Activated T-helper 1 cell treated with anti-CD3 and anti-CD28 coated beads, Interleukin-12 subunit alpha, Interleukin-12 subunit beta, Interleukin-2, Interleukin-4 antibody, amounts not matched to agents 30 ng/mL and 10 ng/mL and 1 ng/mL, durations not matched to agents 14 hours and 24 hours and 36 hours (primary cell): Measurements from ENCODE around the gene GSE1. TPM values are rescaled to one million over a fixed set of nuclear protein-coding genes. Genes with fewer than 3 reads are reported as not detected.

Source experiments
- DNase-seq: peaks from one replicate; pipeline ENCODE4 v3.0.0; 2021; ENCODE audit warnings: low spot score
- H3K27ac Mint-ChIP-seq: one replicate; pipeline ENCODE4 v1.8.0; 2021; ENCODE audit warnings: mild to moderate bottlenecking, mixed read lengths
- H3K27me3 Mint-ChIP-seq: one replicate; pipeline ENCODE4 v1.8.0; 2022; ENCODE audit warnings: mild to moderate bottlenecking, moderate library complexity, mixed read lengths; ENCODE audit not compliant: insufficient read depth
- H3K36me3 Mint-ChIP-seq: one replicate; pipeline ENCODE4 v1.8.0; 2021; ENCODE audit warnings: low read depth, mixed read lengths
- H3K4me1 Mint-ChIP-seq: one replicate; pipeline ENCODE4 v1.8.0; 2021; ENCODE audit warnings: low read depth, mixed read lengths
- H3K4me3 Mint-ChIP-seq: one replicate; pipeline ENCODE4 v1.8.0; 2021; ENCODE audit warnings: mild to moderate bottlenecking, moderate library complexity, mixed read lengths
- H3K9me3 Mint-ChIP-seq: one replicate; pipeline ENCODE4 v1.8.0; 2021; ENCODE audit warnings: mixed read lengths
- intact Hi-C: fragments of 100-400 bp; cut with micrococcal nuclease; formaldehyde crosslinking; loops from one replicate; pipeline ENCODE4 v1.15.1; 2024
- total RNA-seq: library from RNA; stranded (reverse); gene quantifications from 2 replicates; pipeline ENCODE4 v1.2.3, GENCODE V29; 2022

The GSE1 gene
- total RNA-seq, 1 donor from 2014 or later: 35.2 TPM

DNA sequence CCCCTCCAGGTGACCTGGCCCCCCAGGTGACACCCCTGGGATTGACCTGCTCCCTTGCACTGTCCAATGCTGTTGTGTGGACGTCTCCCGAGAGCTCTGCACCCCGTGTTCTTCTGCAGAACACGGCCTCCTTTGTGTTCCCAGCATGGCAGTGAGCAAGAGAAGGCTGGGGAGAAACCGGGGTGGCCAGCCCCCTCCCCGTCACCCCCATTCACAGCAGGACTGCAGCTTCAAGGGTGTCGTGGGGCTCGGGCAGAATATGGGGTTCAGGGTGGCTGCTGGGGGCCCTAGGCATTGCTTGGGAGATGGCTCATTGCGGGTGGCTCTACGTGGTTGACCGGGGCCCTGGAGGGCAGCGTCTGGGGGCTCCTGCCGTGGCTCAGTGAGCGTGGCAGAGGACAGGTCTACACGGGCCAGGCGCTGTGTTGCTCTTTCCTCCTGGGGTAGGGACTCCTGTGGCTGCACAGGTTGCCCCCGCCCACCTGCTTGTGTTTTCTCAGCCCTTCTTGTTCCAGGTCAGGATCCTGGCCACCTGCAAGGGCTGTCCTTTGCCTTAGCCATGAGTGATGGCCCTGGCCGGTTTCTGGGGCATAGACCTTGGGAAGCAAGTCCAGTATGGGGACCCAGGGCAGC, 12.5 kb downstream of the GSE1 start:
- Mint-ChIP-seq H3K4me1 (no peaks in the 10 kb centered on the region), H3K27me3 (peaks cover 1% of the 10 kb centered on the region), H3K4me3 (no peak overlapping the region), H3K9me3 (peaks cover 17% of the 10 kb centered on the region), H3K36me3 (peaks cover 6% of the 10 kb centered on the region), H3K27ac (no peak overlapping the region)
- no peak for DNase-seq
- intact Hi-C loops: no loop called here

DNA sequence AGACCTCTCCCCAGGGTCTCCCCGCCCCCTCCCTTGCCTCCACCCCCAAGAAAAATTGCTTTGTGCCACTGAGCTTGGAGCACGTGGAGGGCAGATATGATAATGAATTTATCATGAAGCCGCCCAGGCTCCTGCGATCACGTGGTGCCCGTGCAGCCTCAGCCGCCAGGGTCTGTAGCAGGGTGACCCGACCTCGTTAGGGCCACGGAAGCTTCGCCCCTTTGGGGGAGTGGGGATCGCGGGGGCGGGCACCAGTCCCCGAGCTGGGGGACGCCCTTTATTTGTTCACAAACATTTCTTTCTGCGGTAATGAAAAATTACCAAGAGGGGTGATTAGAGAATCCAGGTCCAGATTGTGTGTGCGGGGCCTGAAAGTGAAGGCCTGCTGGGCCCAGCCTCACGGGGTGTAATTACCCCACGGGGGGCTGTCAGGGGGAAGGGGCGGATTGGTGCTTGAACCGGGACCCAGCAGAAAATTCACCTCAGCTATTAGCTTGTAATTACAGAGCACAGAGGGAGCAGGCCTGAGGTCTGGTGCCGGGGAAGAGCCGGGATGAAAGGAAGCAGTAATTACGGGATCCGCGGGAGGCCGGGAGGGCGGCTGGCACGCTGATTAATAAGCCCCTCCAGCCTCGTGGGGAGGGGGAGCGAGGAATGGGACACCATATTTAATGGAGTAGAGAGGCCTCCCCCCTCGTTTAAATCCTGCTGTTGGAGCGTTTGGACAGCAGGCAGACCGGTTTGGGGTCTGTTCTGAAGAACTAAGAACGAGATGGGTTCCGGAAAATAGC, 13.3 kb downstream of the GSE1 start:
- no peak overlapping the region for H3K27ac Mint-ChIP-seq
- H3K4me3 Mint-ChIP-seq: no peak overlapping the region
- H3K36me3 Mint-ChIP-seq: peaks cover 6% of the 10 kb centered on the region

DNA sequence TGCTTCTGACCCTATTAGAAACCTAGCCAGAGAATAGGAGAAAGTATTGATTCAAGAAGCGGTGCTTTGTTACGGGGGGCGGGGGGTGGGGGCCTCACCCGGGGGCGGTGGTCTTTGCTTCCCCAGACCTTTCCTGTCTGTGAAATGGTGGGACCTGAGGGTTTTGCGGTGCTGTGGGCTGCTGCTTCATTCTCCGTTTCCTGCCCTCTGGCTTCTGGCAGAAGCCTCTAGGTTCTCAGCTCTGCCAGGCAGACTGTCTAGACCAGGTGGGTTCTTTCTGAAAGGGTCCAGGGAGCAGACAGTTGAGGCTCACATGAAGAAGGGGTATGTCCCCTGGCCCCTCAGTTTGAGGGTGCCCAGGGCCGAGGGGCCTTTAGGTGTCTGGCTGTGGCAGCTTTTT, 14.0 kb downstream of the GSE1 start:
- Mint-ChIP-seq H3K4me1 (no peaks in the 10 kb centered on the region), H3K36me3 (peaks cover 6% of the 10 kb centered on the region), H3K4me3 (no peak overlapping the region), H3K9me3 (peaks cover 17% of the 10 kb centered on the region), H3K27me3 (peaks cover 1% of the 10 kb centered on the region), H3K27ac (no peak overlapping the region)
- intact Hi-C loops: no loop called here
- no peak for DNase-seq

More for the DNA sequence above, 13.3 kb downstream of the GSE1 start:
- no peak for DNase-seq
- Mint-ChIP-seq H3K4me1 (no peaks in the 10 kb centered on the region), H3K27me3 (peaks cover 1% of the 10 kb centered on the region), H3K9me3 (peaks cover 17% of the 10 kb centered on the region)
- intact Hi-C loops: no loop called here

DNA sequence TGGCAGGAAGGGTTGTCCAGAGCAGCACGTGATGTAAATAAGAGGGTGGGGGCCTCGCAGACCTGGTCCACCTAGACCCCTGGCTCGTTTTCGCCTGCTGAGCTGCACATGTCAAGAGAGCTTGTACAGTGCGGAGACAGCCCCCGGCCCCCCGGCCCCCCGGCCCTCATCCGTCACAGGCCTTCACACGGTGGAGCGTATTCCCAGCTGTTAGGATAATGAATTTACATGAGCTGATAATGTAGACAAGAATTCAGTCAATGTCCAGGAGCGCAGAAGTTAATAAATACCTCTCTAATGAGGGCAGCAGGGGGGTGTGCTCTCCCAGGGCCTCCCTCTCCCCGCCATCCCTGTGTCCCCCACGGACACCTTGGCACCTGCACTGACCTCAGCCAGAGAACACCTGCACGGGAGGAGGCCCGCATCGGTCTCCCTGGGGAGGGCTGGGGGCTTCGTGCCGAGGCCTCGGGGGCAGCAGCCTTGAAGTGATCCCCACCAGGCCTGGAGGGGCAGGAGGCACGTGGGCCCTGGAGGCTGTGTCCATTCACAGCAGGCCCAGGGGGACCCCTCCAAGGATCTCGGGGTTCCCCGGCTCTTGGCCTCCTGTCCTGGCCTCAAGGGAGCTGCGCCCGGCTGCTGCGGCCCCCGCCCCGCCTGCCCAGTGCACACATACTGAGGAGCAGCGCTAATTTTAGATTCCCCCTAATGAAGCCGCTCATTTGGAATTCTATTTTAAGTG, 14.6 kb downstream of the GSE1 start:
- Mint-ChIP-seq H3K36me3 (peaks cover 6% of the 10 kb centered on the region), H3K27me3 (peaks cover under 1% of the 10 kb centered on the region), H3K27ac (no peak overlapping the region), H3K4me3 (no peak overlapping the region), H3K9me3 (peaks cover 17% of the 10 kb centered on the region), H3K4me1 (no peaks in the 10 kb centered on the region)
- intact Hi-C loops: no loop called here
- no peak for DNase-seq

DNA sequence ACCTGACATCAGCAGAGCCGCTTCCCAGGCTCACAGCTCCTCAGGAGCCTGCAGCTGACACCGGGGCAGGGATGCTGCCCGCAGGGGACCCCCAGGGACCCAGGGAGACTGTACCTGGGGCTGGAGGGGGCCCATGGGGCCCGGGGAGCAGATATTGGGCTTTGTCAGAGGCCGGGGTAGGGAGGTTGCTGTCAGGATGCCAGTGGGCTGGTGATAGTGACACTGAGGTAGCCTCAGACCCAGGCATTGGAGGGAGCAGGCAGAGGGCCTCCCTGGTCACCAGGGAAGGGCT, 15.1 kb downstream of the GSE1 start:
- intact Hi-C loops: no loop called here
- Mint-ChIP-seq H3K27ac (no peak overlapping the region), H3K36me3 (peaks cover 6% of the 10 kb centered on the region), H3K9me3 (peaks cover 17% of the 10 kb centered on the region), H3K4me1 (no peaks in the 10 kb centered on the region), H3K4me3 (no peak overlapping the region), H3K27me3 (no peaks in the 10 kb centered on the region)
- no peak for DNase-seq

DNA sequence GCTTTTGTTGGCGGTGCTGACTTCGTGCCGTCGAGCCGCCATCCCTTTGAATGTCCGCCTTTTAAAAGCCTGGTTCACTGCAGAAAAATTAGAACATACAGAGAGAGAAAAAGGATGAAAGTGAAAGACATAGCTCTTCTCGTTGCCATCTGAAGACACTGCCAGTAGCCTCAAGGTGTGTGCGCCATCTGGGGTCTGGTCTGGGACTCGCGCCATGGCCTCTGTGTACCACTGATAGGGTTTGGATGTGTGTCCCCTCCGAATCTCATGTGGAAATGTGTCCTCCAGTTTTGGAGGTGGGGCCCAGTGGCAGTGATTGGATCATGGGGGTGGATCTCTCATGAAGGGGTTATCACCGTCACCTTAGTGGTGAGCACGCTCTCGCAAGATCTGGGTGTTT, 15.5 kb downstream of the GSE1 start:
- no peaks in the 10 kb centered on the region for H3K4me1 Mint-ChIP-seq
- H3K36me3 Mint-ChIP-seq: peaks cover 6% of the 10 kb centered on the region
- H3K27me3 Mint-ChIP-seq: no peaks in the 10 kb centered on the region
- H3K4me3 Mint-ChIP-seq: no peak overlapping the region
- H3K9me3 Mint-ChIP-seq: peaks cover 17% of the 10 kb centered on the region
- no peak overlapping the region for H3K27ac Mint-ChIP-seq
- no peak for DNase-seq
- intact Hi-C loops: no loop called here

DNA sequence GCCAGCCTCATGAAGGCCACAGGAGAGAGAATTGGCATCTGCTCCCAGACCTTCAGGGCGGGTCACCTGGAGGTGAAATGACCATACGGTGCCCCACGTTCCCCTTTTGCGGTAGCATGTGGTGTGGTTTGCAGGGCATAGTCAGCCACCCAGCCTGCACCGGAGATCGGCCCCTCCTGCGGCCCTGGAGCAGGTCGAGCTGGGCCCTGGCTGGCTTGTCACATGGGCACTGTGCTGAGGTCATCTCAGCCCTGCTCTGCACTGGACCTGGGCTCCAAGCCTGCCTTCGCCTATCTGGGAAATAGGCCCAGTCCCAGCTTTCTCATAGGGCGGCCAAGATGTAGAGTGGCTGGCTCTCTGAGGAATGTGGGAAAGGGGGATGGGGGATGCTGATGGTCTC, 16.2 kb downstream of the GSE1 start:
- no peak for DNase-seq
- intact Hi-C loops: no loop called here
- peaks cover 17% of the 10 kb centered on the region for H3K9me3 Mint-ChIP-seq
- H3K36me3 Mint-ChIP-seq: peaks cover 6% of the 10 kb centered on the region
- no peaks in the 10 kb centered on the region for H3K27me3 Mint-ChIP-seq
- no peak overlapping the region for H3K27ac Mint-ChIP-seq
- no peaks in the 10 kb centered on the region for H3K4me1 Mint-ChIP-seq
- H3K4me3 Mint-ChIP-seq: no peak overlapping the region

DNA sequence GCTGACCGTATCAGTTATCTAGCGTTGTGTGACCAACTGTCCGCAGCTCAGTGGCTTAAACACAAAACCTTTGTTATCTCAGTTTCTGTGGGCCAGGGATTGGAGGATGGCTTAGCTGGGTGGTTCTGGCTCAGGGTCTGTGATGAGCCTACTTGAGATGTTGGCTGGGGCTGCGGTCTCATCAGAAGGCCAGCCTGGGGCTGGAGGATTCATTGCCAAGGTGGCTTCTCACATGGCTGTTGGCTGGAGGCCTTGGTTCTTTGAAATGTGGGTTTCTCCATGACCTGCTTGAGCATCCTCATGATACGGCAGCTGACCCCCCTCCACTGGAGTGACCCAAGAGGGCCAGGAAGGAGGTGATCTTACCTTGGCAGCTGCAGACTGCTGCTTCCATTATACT, 16.7 kb downstream of the GSE1 start:
- no peaks in the 10 kb centered on the region for H3K4me1 Mint-ChIP-seq
- no peak overlapping the region for H3K4me3 Mint-ChIP-seq
- peaks cover 6% of the 10 kb centered on the region for H3K36me3 Mint-ChIP-seq
- no peak overlapping the region for H3K27ac Mint-ChIP-seq
- peaks cover 17% of the 10 kb centered on the region for H3K9me3 Mint-ChIP-seq
- no peak for DNase-seq
- intact Hi-C loops: no loop called here
- no peaks in the 10 kb centered on the region for H3K27me3 Mint-ChIP-seq

DNA sequence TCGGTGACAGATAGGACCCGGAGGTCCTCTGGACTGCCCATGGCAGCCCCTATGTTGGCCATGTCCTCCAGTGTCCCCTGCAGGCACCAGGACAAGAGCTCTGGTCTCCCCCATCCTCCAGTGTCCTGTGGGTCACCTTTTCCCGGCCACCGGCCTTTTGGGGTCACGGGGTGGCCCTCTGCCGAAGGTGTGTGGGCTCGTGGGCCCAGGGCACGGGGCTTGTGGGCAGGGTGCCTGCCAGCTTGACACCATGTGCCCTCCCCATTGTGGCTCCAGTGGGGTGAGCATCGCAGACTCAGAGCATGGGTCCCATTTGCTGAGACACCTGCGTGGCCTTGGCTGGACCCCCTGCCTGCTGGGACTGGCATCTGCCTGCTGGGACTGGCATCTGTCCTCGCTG, 18.1 kb downstream of the GSE1 start:
- intact Hi-C loops: no loop called here
- no peak for DNase-seq
- H3K4me3 Mint-ChIP-seq: no peak overlapping the region
- no peaks in the 10 kb centered on the region for H3K27me3 Mint-ChIP-seq
- peaks cover 17% of the 10 kb centered on the region for H3K9me3 Mint-ChIP-seq
- H3K36me3 Mint-ChIP-seq: peaks cover 6% of the 10 kb centered on the region
- H3K27ac Mint-ChIP-seq: no peak overlapping the region
- H3K4me1 Mint-ChIP-seq: no peaks in the 10 kb centered on the region

DNA sequence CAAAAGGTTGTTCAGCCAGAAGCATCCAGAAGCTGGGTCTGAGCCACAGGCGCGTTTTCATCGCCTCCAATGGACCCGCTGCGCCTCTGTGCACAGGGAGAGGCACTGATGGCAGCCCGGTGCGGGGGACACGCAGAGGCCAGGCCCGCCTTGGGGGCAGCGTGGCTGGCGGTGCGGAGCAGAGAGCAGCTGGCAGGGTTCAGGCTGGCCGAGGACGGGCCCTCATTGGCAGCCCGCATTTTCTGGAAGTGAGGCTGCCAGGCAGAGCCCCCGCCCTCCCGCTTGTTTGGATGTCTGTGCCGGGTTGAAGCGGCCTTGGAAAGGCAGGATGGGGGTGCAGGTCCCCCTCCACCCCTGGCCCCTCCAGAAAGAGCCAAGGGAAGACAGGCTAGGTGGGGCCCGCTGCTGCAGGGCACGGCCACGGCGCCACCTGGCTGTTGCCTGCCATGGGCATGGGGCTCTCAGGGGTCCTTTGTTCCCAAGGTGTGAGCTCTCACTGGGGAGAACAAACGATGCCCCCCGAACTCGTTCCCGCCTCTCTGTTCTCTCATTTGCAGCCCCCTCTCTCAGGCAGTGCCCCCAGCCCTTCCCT, 18.8 kb downstream of the GSE1 start:
- Mint-ChIP-seq H3K4me3 (no peak overlapping the region), H3K27ac (no peak overlapping the region), H3K36me3 (peaks cover 6% of the 10 kb centered on the region), H3K4me1 (no peaks in the 10 kb centered on the region), H3K9me3 (peaks cover 17% of the 10 kb centered on the region), H3K27me3 (no peaks in the 10 kb centered on the region)
- intact Hi-C loops: no loop called here
- no peak for DNase-seq

DNA sequence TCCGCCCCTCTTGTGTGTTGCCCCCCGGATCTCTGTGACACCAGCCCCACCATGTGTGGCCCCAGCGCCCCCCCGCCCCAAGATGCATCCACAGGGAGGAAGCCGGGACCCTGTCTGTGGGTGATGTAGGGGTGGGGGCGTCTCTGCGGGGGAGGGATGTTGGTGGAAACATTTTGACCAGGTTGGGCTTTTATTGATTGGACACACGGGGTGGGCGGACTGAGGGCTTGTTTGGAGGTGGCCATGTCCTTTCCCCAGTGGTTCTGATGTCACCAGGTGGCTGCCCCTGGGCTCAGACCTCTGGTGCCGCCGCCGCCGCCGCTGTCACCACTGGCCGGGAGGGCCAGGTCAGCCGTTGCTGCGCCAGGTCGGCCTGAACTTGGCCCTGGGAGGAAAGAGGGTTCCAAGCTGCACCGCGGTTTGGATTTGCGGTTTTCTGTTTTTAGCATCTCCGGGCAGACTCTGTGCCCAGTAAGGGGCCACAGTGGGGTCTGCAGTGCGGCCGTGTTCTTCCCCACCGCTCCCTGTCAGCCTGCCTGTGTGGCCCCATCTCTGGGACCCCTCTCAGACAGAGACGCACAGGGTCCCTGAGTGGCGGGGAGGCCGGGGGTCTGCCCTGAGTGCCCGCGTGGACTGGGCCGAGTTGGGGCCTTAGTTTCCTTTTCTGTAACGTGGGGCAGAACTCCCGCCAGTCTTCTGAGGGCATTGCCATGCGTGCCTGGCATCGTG, 19.8 kb downstream of the GSE1 start:
- intact Hi-C loops: no loop called here
- DNase-seq: no peak
- no peaks in the 10 kb centered on the region for H3K27me3 Mint-ChIP-seq
- no peak overlapping the region for H3K27ac Mint-ChIP-seq
- H3K9me3 Mint-ChIP-seq: peaks cover 17% of the 10 kb centered on the region
- no peaks in the 10 kb centered on the region for H3K4me1 Mint-ChIP-seq
- H3K36me3 Mint-ChIP-seq: peaks cover 6% of the 10 kb centered on the region
- no peak overlapping the region for H3K4me3 Mint-ChIP-seq

DNA sequence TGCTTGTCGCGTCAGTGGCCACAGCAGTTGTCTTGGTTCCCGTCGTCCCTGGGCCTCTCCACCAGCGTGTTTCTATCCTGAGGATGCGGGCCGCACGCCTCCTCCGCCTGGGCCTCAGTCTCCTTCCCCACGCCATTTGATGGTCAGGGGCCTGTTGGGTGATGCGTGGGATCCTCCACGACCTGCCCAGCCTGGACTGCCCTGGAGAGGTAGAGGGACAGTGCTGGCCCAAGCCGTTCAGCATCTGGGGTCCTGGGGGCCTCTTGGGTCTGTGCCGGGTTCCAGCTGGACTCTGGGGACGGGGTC, 20.3 kb downstream of the GSE1 start:
- Mint-ChIP-seq H3K36me3 (peaks cover 6% of the 10 kb centered on the region), H3K4me3 (no peak overlapping the region), H3K27ac (no peak overlapping the region), H3K4me1 (no peaks in the 10 kb centered on the region), H3K27me3 (no peaks in the 10 kb centered on the region), H3K9me3 (peaks cover 17% of the 10 kb centered on the region)
- intact Hi-C loops: no loop called here
- no peak for DNase-seq

DNA sequence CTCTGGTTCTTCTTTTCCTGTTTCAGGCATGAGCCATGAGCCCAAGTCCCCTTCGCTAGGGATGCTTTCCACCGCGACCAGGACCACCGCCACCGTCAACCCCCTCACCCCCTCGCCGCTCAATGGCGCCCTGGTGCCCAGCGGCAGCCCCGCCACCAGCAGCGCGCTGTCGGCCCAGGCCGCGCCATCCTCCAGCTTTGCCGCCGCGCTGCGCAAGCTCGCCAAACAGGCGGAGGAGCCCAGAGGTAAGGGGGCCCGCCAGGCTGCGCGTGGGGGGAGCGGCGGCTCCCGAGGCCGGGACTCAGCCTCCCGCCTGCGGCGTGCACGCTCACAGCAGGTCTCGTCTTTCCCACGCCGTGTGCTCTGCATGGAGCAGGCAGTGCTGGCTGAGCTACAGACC, 20.8 kb downstream of the GSE1 start:
- intact Hi-C loops: no loop called here
- H3K27me3 Mint-ChIP-seq: no peaks in the 10 kb centered on the region
- peaks cover 12% of the 10 kb centered on the region for H3K9me3 Mint-ChIP-seq
- no peak overlapping the region for H3K27ac Mint-ChIP-seq
- H3K4me1 Mint-ChIP-seq: no peaks in the 10 kb centered on the region
- no peak for DNase-seq
- no peak overlapping the region for H3K4me3 Mint-ChIP-seq
- peaks cover 5% of the 10 kb centered on the region for H3K36me3 Mint-ChIP-seq
